HepG2 (cell line): Measurements from ENCODE around the gene DNMT3L. TPM values are rescaled to one million over a fixed set of nuclear protein-coding genes. Genes with fewer than 3 reads are reported as not detected.

Experiments used
- AKAP8 ChIP-seq: sonication (generic); formaldehyde crosslinking; IDR thresholded peaks from 2 replicates; pipeline ENCODE4 v1.5.1; 2020; ENCODE audit warnings: mild to moderate bottlenecking, missing genetic modification reagents
- BORCS8-MEF2B ChIP-seq: sonication (generic); formaldehyde crosslinking; IDR thresholded peaks from 2 replicates; pipeline ENCODE4 v1.8.0; 2022; ENCODE audit warnings: mild to moderate bottlenecking, missing genetic modification reagents
- CCDC6 ChIP-seq: sonication (generic); formaldehyde crosslinking; IDR thresholded peaks from 2 replicates; pipeline ENCODE4 v1.8.1; 2022; ENCODE audit warnings: mild to moderate bottlenecking, missing genetic modification reagents, moderate library complexity
- GATAD1 ChIP-seq: IDR thresholded peaks from 2 replicates; pipeline ENCODE4 v1.6.1; 2016; ENCODE audit warnings: missing genetic modification reagents, missing compliant biosample characterization
- RELA ChIP-seq: sonication (generic); formaldehyde crosslinking; IDR thresholded peaks from 2 replicates; pipeline ENCODE4 v1.4.0; 2020; ENCODE audit warnings: missing genetic modification reagents
- SALL1 ChIP-seq: sonication (generic); formaldehyde crosslinking; IDR thresholded peaks from 2 replicates; pipeline ENCODE4 v1.8.0; 2022; ENCODE audit warnings: mild to moderate bottlenecking, missing genetic modification reagents
- SMC3 ChIP-seq: IDR thresholded peaks from 2 replicates; pipeline ENCODE4 v1.6.1; 2011; ENCODE audit warnings: low read length, improper control_type of control experiment
- STAG1 ChIP-seq: sonication (generic); formaldehyde crosslinking; IDR thresholded peaks from 2 replicates; pipeline ENCODE4 v1.4.0; 2020; ENCODE audit warnings: missing genetic modification reagents
- ZBTB40 ChIP-seq, 2 experiments: fragments of 450-650 bp in 1 of 2; sonication (generic) in 1 of 2; formaldehyde crosslinking in 1 of 2; IDR thresholded peaks; 2 replicates each; pipeline versions ENCODE4 v1.6.1 to v1.8.0; 2016 to 2022; ENCODE audit warnings: antibody characterized with exemption in 1 of 2, mild to moderate bottlenecking in 1 of 2, missing genetic modification reagents in 1 of 2
- ZNF432 ChIP-seq: sonication (generic); formaldehyde crosslinking; IDR thresholded peaks from 2 replicates; pipeline ENCODE4 v1.5.0; 2020; ENCODE audit warnings: missing genetic modification reagents, mild to moderate bottlenecking, borderline replicate concordance
- ZNF549 ChIP-seq: sonication (generic); formaldehyde crosslinking; IDR thresholded peaks from 2 replicates; pipeline ENCODE4 v1.5.0; 2020; ENCODE audit warnings: missing genetic modification reagents
- ZNF788 ChIP-seq: sonication (generic); formaldehyde crosslinking; IDR thresholded peaks from 2 replicates; pipeline ENCODE4 v1.5.0; 2020; ENCODE audit warnings: mild to moderate bottlenecking, missing genetic modification reagents, borderline replicate concordance
- polyA plus RNA-seq, 8 experiments: library from polyadenylated mRNA; depleted of rRNA in 3 of 8; stranded (reverse) in 7 of 8; unstranded in 1 of 8; fragments of >200 nt; fragmentation: Illumina TruSeq in 4 of 8; extraction: Trizol in 4 of 8; gene quantifications; 2 replicates each; pipeline versions ENCODE4 v1.2.1 to v1.2.3, GENCODE V29; 2011 to 2016; ENCODE audit warnings: low read depth in 4 of 8, missing spikeins in 1 of 8, mixed read lengths in 1 of 8; ENCODE audit not compliant: insufficient read depth in 1 of 8
- total RNA-seq, 5 experiments: library from RNA; depleted of rRNA; stranded (reverse); fragments of >200 nt; fragmentation: Illumina TruSeq; extraction: Trizol; gene quantifications; 2 replicates each; pipeline ENCODE4 v1.2.3, GENCODE V29; 2016; ENCODE audit warnings: low read depth in 1 of 5
- TF ChIP-seq, protein P1 (sequence below): sonication (generic); formaldehyde crosslinking; IDR thresholded peaks from 2 replicates; pipeline ENCODE4 v1.8.1; 2023; ENCODE audit warnings: mild to moderate bottlenecking, missing genetic modification reagents
- TF ChIP-seq, protein P2 (sequence below): sonication (generic); formaldehyde crosslinking; IDR thresholded peaks from 2 replicates; pipeline ENCODE4 v1.8.1; 2022; ENCODE audit warnings: mild to moderate bottlenecking, missing genetic modification reagents
- TF ChIP-seq, protein P3 (sequence below): sonication (generic); formaldehyde crosslinking; IDR thresholded peaks from 2 replicates; pipeline ENCODE4 v1.5.1; 2020; ENCODE audit warnings: missing genetic modification reagents, mild to moderate bottlenecking, borderline replicate concordance
- TF ChIP-seq, protein P4 (sequence below): sonication (generic); formaldehyde crosslinking; IDR thresholded peaks from 2 replicates; pipeline ENCODE4 v1.8.1; 2023; ENCODE audit warnings: missing genetic modification reagents, inconsistent platforms, borderline replicate concordance

The DNMT3L gene
- total and polyA plus RNA-seq, 2 of the 13 experiments (the other 11 are each of a cell fraction or from before 2014, with no cell fraction given): 0.75 to 1.7 TPM

DNA sequence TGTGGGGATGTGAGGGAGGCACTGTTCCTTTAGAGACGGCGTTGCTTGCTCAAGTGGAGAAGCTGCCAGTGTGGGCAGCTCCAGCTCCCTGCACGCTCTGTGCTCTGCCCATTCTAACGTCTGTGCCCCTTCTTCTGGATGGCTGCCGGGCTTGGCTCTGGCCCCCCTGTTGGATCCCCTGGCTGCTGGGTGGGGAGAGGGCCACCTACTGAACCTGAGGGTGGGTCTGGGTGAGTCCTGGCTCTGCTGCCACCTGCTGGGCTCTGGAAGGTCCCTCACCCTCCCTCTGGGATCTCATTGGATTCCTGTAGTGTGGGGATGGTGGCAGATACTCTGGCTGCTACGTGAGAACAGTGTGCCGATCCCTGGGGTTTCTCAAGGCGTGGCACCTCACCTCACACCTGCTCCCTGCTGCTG lies 43.2 kb upstream of the DNMT3L start (continued):
- TF ChIP-seq SALL1 (0 out of 2 replicates have a peak, but pooled peaks have one; percentile 25), GATAD1 (CRISPR knock-in tag) (no peak), AKAP8 (peak; percentile 28), RELA (no peak), CCDC6 (CRISPR knock-in tag) (no peak), ZNF549 (CRISPR knock-in tag) (no peak), ZNF788 (CRISPR knock-in tag) (0 out of 2 replicates have a peak, but pooled peaks have one; percentile 8), BORCS8-MEF2B (CRISPR knock-in tag) (no peak), ZNF432 (CRISPR knock-in tag) (no peak), STAG1 (CRISPR knock-in tag) (peak; percentile 59), SMC3 (peak; percentile 27; the same call in 1 of the 2 replicates), ZBTB40 (IDR thresholded peaks at IDR 0.05) (no peak), ZBTB40 (CRISPR knock-in tag; IDR thresholded peaks at IDR 0.05) (no peak)
- TF ChIP-seq, protein P1, sequence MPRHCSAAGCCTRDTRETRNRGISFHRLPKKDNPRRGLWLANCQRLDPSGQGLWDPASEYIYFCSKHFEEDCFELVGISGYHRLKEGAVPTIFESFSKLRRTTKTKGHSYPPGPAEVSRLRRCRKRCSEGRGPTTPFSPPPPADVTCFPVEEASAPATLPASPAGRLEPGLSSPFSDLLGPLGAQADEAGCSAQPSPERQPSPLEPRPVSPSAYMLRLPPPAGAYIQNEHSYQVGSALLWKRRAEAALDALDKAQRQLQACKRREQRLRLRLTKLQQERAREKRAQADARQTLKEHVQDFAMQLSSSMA (CRISPR knock-in tag): 0 out of 2 replicates have a peak, but pooled peaks have one; percentile 62
- TF ChIP-seq, protein P2, sequence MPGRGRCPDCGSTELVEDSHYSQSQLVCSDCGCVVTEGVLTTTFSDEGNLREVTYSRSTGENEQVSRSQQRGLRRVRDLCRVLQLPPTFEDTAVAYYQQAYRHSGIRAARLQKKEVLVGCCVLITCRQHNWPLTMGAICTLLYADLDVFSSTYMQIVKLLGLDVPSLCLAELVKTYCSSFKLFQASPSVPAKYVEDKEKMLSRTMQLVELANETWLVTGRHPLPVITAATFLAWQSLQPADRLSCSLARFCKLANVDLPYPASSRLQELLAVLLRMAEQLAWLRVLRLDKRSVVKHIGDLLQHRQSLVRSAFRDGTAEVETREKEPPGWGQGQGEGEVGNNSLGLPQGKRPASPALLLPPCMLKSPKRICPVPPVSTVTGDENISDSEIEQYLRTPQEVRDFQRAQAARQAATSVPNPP (CRISPR knock-in tag): no peak
- TF ChIP-seq, protein P3, sequence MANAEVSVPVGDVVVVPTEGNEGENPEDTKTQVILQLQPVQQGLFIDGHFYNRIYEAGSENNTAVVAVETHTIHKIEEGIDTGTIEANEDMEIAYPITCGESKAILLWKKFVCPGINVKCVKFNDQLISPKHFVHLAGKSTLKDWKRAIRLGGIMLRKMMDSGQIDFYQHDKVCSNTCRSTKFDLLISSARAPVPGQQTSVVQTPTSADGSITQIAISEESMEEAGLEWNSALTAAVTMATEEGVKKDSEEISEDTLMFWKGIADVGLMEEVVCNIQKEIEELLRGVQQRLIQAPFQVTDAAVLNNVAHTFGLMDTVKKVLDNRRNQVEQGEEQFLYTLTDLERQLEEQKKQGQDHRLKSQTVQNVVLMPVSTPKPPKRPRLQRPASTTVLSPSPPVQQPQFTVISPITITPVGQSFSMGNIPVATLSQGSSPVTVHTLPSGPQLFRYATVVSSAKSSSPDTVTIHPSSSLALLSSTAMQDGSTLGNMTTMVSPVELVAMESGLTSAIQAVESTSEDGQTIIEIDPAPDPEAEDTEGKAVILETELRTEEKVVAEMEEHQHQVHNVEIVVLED (CRISPR knock-in tag): no peak
- TF ChIP-seq, protein P4, sequence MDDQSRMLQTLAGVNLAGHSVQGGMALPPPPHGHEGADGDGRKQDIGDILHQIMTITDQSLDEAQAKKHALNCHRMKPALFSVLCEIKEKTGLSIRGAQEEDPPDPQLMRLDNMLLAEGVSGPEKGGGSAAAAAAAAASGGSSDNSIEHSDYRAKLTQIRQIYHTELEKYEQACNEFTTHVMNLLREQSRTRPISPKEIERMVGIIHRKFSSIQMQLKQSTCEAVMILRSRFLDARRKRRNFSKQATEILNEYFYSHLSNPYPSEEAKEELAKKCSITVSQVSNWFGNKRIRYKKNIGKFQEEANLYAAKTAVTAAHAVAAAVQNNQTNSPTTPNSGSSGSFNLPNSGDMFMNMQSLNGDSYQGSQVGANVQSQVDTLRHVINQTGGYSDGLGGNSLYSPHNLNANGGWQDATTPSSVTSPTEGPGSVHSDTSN: no peak
